ENCODE measurements around the gene GPR39.

The GPR39 gene

DNA sequence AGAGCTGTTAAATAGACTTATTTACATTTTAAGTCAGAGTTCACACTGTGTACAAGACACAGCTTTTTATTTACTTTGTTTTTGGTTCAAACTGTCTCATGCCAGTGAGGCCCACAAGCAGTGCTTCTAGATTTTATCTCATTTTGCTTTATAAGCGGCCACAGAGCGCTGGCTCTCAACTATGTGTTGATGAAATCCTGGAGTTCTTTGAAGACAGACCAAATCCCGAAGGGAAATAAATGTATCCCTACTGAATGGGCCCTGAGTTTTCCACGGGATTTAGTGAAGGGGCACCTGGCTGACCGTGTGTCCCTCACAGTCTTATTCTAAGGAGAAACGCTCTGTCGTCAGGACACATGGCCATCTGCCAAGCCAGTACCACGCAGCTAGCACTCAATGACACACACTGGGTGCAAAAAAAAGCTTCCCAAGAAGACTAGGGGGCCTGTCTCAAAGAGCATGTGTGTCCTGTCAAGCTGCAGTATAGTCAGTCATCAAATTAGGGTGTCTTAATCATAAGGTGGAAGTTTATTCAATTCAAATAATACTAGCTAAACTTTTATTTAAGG, 230.0 kb downstream of the GPR39 start:
- DNase-seq (ENCODE audit: low read depth), result no peak
- in situ Hi-C loops (cut with HindIII; ENCODE audit: low sequenced_read_pairs), result no loop called here
- TF ChIP-seq, protein P1, sequence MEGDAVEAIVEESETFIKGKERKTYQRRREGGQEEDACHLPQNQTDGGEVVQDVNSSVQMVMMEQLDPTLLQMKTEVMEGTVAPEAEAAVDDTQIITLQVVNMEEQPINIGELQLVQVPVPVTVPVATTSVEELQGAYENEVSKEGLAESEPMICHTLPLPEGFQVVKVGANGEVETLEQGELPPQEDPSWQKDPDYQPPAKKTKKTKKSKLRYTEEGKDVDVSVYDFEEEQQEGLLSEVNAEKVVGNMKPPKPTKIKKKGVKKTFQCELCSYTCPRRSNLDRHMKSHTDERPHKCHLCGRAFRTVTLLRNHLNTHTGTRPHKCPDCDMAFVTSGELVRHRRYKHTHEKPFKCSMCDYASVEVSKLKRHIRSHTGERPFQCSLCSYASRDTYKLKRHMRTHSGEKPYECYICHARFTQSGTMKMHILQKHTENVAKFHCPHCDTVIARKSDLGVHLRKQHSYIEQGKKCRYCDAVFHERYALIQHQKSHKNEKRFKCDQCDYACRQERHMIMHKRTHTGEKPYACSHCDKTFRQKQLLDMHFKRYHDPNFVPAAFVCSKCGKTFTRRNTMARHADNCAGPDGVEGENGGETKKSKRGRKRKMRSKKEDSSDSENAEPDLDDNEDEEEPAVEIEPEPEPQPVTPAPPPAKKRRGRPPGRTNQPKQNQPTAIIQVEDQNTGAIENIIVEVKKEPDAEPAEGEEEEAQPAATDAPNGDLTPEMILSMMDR (IDR thresholded peaks at IDR 0.05; ENCODE audit: low read depth, low read length, missing control alignments), result no peak

DNA sequence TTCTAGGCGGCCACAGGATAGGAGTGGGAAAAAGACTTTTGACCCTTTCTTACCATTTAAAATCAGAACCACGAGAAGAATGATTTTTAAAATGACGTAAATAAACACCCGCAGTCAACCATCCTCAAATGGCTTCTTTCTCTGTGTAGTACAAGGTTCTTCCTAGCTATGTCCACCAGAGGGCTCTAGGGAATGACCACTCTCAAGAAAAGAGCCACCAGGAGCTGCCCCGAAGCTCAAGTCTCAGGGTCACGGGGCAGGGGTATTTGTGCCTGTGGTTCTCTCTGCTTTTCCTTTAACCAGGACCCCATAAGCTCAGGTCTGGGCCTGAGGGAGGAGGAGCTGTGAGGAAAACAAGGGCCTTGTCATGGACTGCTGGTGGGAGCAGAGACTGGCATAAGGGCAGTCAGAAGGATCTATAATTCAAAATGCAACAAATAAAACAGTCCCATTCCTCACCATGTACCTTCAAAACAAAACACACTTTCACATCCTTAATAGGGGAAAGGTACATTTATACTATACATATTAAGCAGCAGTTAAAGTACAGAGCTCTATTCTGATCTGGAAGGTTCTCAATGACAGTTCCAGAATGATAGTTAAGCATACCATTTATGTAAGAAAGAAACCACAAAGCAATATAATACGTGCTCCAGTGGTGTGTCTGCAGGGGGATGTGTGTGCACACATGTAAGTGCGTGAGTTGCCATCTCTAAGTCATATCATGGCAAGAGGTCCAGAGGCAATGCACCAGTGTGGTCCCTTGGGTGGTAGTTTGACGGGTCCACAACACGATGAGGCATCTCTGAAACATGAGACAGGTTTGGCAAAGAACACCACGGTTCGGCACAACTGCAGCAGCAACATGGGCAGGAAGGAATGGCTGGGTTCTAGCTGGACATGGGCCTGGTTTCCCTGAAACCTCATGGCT, 234.8 kb downstream of the GPR39 start:
- in situ Hi-C loops (cut with HindIII; ENCODE audit: low sequenced_read_pairs), result no loop called here
- no peak for DNase-seq (ENCODE audit: low read depth)
- TF ChIP-seq, protein P1 (IDR thresholded peaks at IDR 0.05; ENCODE audit: low read depth, low read length, missing control alignments), result peak; percentile 91
- no peak overlapping the region for H3K4me3 ChIP-seq (ENCODE audit: low read depth, low read length)

More for the DNA sequence above, 230.0 kb downstream of the GPR39 start:
- no peak overlapping the region for H3K4me3 ChIP-seq (ENCODE audit: low read depth, low read length)

- in situ Hi-C loops (cut with HindIII; ENCODE audit: low sequenced_read_pairs), result no loop called here
- DNase-seq (ENCODE audit: low read depth), result no peak
- no peak overlapping the region for H3K4me3 ChIP-seq (ENCODE audit: low read depth, low read length)
- TF ChIP-seq, protein P1 (IDR thresholded peaks at IDR 0.05; ENCODE audit: low read depth, low read length, missing control alignments), result no peak
These were observed 235.9 kb downstream of the GPR39 start for GRCh38 chr2:132652474-132652873.

DNA sequence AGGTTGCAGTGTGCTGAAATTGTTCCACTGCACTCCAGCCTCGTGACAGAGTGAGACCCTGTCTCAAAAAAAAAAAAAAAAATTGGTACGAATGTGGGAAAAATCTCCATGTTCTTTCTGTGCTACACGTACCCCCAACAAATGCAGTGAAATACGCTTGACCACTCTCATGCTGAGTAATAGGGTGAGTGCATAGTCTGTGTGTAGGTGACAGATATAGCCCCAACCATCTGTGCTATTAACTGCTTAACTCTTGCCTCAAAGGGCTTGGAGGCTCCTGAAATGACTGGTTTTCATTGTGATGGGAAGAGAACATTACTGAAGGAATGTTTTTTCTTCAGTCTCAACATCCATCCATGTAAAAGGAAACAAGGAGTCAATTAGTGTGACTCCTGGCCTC, 237.7 kb downstream of the GPR39 start:
- no peak for DNase-seq (ENCODE audit: low read depth)
- H3K4me3 ChIP-seq (ENCODE audit: low read depth, low read length), result no peak overlapping the region
- TF ChIP-seq, protein P1 (IDR thresholded peaks at IDR 0.05; ENCODE audit: low read depth, low read length, missing control alignments), result no peak
- in situ Hi-C loops (cut with HindIII; ENCODE audit: low sequenced_read_pairs), result no loop called here

DNA sequence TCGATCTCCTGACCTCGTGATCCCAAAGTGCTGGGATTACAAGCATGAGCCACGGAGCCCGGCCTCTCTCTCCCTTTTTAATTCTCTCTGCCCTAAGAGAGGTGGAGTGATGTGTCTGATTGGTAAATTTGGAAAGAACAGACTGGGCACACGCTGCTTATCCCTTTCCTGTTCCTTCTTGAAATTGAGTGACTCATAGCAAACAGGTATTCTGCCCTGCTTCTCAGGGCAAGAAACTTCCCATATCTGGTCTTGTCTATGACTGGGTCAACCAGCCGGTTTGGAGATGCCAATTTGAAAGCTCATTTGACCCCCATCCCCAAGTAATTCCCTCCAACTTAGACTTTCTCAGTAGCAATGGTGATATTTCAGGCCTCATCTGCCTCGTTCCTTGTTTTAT, 238.4 kb downstream of the GPR39 start:
- H3K4me3 ChIP-seq (ENCODE audit: low read depth, low read length), result no peak overlapping the region
- DNase-seq (ENCODE audit: low read depth), result no peak
- in situ Hi-C loops (cut with HindIII; ENCODE audit: low sequenced_read_pairs), result no loop called here
- TF ChIP-seq, protein P1 (IDR thresholded peaks at IDR 0.05; ENCODE audit: low read depth, low read length, missing control alignments), result no peak

- in situ Hi-C loops (cut with HindIII; ENCODE audit: low sequenced_read_pairs), result no loop called here
- no peak for DNase-seq (ENCODE audit: low read depth)
- H3K4me3 ChIP-seq (ENCODE audit: low read depth, low read length), result no peak overlapping the region
- TF ChIP-seq, protein P1 (IDR thresholded peaks at IDR 0.05; ENCODE audit: low read depth, low read length, missing control alignments), result no peak
These were observed 239.8 kb downstream of the GPR39 start for GRCh38 chr2:132656266-132656975.

Data from astrocyte of the cerebellum (primary cell).